Measurements from ENCODE around the gene WAC.

Gene WAC

GRCh38 chr10:28578454-28578853, 45.5 kb downstream of the WAC start:
- no peaks in the 10 kb centered on the region for H3K9me3 ChIP-seq (ENCODE audit: control insufficient read depth, low read length)
- H3K4me3 ChIP-seq (ENCODE audit: low read depth, low read length): no peak overlapping the region
- no peak overlapping the region for H3K27ac ChIP-seq
- peaks cover 4% of the 10 kb centered on the region for H3K4me1 ChIP-seq
- peaks cover 54% of the 10 kb centered on the region for H3K79me2 ChIP-seq
- H2AFZ ChIP-seq: no peak overlapping the region
- no peak overlapping the region for H3K9ac ChIP-seq
- H3K36me3 ChIP-seq (ENCODE audit: control insufficient read depth, insufficient read depth, low read length): no peaks in the 10 kb centered on the region
- H3K27me3 ChIP-seq (ENCODE audit: control insufficient read depth, insufficient read depth, low read length): no peaks in the 10 kb centered on the region
- H3K4me2 ChIP-seq (ENCODE audit: low read length): no peak overlapping the region
- TF ChIP-seq, protein P1, sequence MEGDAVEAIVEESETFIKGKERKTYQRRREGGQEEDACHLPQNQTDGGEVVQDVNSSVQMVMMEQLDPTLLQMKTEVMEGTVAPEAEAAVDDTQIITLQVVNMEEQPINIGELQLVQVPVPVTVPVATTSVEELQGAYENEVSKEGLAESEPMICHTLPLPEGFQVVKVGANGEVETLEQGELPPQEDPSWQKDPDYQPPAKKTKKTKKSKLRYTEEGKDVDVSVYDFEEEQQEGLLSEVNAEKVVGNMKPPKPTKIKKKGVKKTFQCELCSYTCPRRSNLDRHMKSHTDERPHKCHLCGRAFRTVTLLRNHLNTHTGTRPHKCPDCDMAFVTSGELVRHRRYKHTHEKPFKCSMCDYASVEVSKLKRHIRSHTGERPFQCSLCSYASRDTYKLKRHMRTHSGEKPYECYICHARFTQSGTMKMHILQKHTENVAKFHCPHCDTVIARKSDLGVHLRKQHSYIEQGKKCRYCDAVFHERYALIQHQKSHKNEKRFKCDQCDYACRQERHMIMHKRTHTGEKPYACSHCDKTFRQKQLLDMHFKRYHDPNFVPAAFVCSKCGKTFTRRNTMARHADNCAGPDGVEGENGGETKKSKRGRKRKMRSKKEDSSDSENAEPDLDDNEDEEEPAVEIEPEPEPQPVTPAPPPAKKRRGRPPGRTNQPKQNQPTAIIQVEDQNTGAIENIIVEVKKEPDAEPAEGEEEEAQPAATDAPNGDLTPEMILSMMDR (IDR thresholded peaks at IDR 0.05): no peak

- Histone ChIP-seq H3K4me3 (ENCODE audit: low read depth, low read length) (no peak overlapping the region), H3K4me2 (ENCODE audit: low read length) (no peak overlapping the region), H2AFZ (no peak overlapping the region), H3K27me3 (ENCODE audit: control insufficient read depth, insufficient read depth, low read length) (no peaks in the 10 kb centered on the region), H3K9me3 (ENCODE audit: control insufficient read depth, low read length) (no peaks in the 10 kb centered on the region), H3K4me1 (no peaks in the 10 kb centered on the region), H3K9ac (no peak overlapping the region), H3K27ac (no peak overlapping the region), H3K36me3 (ENCODE audit: control insufficient read depth, insufficient read depth, low read length) (no peaks in the 10 kb centered on the region), H3K79me2 (peaks cover 35% of the 10 kb centered on the region)
- TF ChIP-seq, protein P1 (IDR thresholded peaks at IDR 0.05): no peak
Measured at GRCh38 chr10:28580825-28581224, 47.9 kb downstream of the WAC start.

GRCh38 chr10:28581916-28582315, 49.0 kb downstream of the WAC start:
- TF ChIP-seq, protein P1 (IDR thresholded peaks at IDR 0.05): no peak
- Histone ChIP-seq H3K79me2 (peaks cover 35% of the 10 kb centered on the region), H3K4me1 (no peaks in the 10 kb centered on the region), H3K27me3 (ENCODE audit: control insufficient read depth, insufficient read depth, low read length) (no peaks in the 10 kb centered on the region), H3K4me2 (ENCODE audit: low read length) (no peak overlapping the region), H3K9ac (no peak overlapping the region), H3K9me3 (ENCODE audit: control insufficient read depth, low read length) (no peaks in the 10 kb centered on the region), H3K4me3 (ENCODE audit: low read depth, low read length) (no peak overlapping the region), H3K27ac (no peak overlapping the region), H2AFZ (no peak overlapping the region), H3K36me3 (ENCODE audit: control insufficient read depth, insufficient read depth, low read length) (no peaks in the 10 kb centered on the region)

DNA sequence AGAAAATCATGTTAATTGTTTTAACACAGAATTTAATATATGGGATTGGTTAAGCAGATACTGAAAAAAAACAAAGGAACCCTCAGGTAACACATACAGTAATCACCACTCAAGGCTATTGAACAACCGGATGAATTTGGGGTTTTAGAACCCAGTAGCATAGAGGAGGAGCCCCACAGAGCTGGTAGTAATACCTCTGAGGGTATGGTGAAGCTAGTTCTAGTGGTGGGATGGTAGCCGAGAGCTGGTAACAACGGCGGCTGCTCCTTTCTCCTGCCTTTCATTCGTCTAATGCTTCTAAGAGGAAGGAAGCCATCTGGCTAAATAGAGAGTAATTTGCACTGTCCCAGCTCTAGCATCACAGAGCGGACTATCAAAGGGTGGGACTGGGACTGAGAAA, 52.2 kb downstream of the WAC start:
- no peak overlapping the region for H3K9ac ChIP-seq
- no peak overlapping the region for H3K27ac ChIP-seq
- no peak overlapping the region for H3K4me3 ChIP-seq (ENCODE audit: low read depth, low read length)
- no peaks in the 10 kb centered on the region for H3K9me3 ChIP-seq (ENCODE audit: control insufficient read depth, low read length)
- peaks cover 8% of the 10 kb centered on the region for H3K4me1 ChIP-seq
- H3K79me2 ChIP-seq: peaks cover 18% of the 10 kb centered on the region
- H3K4me2 ChIP-seq (ENCODE audit: low read length): no peak overlapping the region
- H2AFZ ChIP-seq: no peak overlapping the region
- TF ChIP-seq, protein P1 (IDR thresholded peaks at IDR 0.05): no peak
- no peaks in the 10 kb centered on the region for H3K36me3 ChIP-seq (ENCODE audit: control insufficient read depth, insufficient read depth, low read length)
- H3K27me3 ChIP-seq (ENCODE audit: control insufficient read depth, insufficient read depth, low read length): no peaks in the 10 kb centered on the region

GRCh38 chr10:28586176-28586575, 53.3 kb downstream of the WAC start:
- H3K9me3 ChIP-seq (ENCODE audit: control insufficient read depth, low read length): no peaks in the 10 kb centered on the region
- no peak overlapping the region for H3K9ac ChIP-seq
- no peak overlapping the region for H2AFZ ChIP-seq
- H3K27me3 ChIP-seq (ENCODE audit: control insufficient read depth, insufficient read depth, low read length): no peaks in the 10 kb centered on the region
- TF ChIP-seq, protein P1 (IDR thresholded peaks at IDR 0.05): no peak
- H3K36me3 ChIP-seq (ENCODE audit: control insufficient read depth, insufficient read depth, low read length): no peaks in the 10 kb centered on the region
- H3K27ac ChIP-seq: no peak overlapping the region
- peaks cover 8% of the 10 kb centered on the region for H3K4me1 ChIP-seq
- no peak overlapping the region for H3K4me3 ChIP-seq (ENCODE audit: low read depth, low read length)
- H3K4me2 ChIP-seq (ENCODE audit: low read length): no peak overlapping the region
- H3K79me2 ChIP-seq: peaks cover 14% of the 10 kb centered on the region

Measured in parathyroid adenoma (tissue), 2 donors.